HepG2 (cell line): ENCODE measurements around the gene MED13. TPM values are rescaled to one million over a fixed set of nuclear protein-coding genes. Genes with fewer than 3 reads are reported as not detected.

Experiments
- CENPT ChIP-seq: sonication (generic); formaldehyde crosslinking; IDR thresholded peaks from 2 replicates; pipeline ENCODE4 v1.8.0; 2022; ENCODE audit warnings: low read depth, mild to moderate bottlenecking, moderate library complexity, missing genetic modification reagents
- CHD4 ChIP-seq: fragments of 200-600 bp; sonication (generic); IDR thresholded peaks from 2 replicates; pipeline ENCODE4 v1.7.0; 2017; ENCODE audit warnings: mild to moderate bottlenecking, low read length, borderline replicate concordance
- EED ChIP-seq: sonication (generic); formaldehyde crosslinking; IDR thresholded peaks from 2 replicates; pipeline ENCODE4 v1.5.0; 2020; ENCODE audit warnings: mild to moderate bottlenecking, missing genetic modification reagents
- HMGA1 ChIP-seq: sonication (generic); formaldehyde crosslinking; conservative IDR thresholded peaks from 2 replicates; pipeline ENCODE4 v1.4.0; 2020; ENCODE audit warnings: missing genetic modification reagents
- NR0B2 ChIP-seq: sonication (generic); formaldehyde crosslinking; IDR thresholded peaks from 2 replicates; pipeline ENCODE4 v1.4.0; 2020; ENCODE audit warnings: mild to moderate bottlenecking, missing genetic modification reagents
- PCBP1 ChIP-seq: fragments of 200-400 bp; formaldehyde crosslinking; IDR thresholded peaks from 2 replicates; pipeline ENCODE4 v1.6.1; 2017; ENCODE audit warnings: mild to moderate bottlenecking, low read depth, low read length, borderline replicate concordance
- REXO4 ChIP-seq: sonication (generic); formaldehyde crosslinking; IDR thresholded peaks from 2 replicates; pipeline ENCODE4 v1.8.0; 2022; ENCODE audit warnings: missing genetic modification reagents, mild to moderate bottlenecking, borderline replicate concordance
- SMARCE1 ChIP-seq: fragments of 450-650 bp; IDR thresholded peaks from 2 replicates; pipeline ENCODE4 v1.6.1; 2017; ENCODE audit warnings: borderline replicate concordance
- SRF ChIP-seq: IDR thresholded peaks from 2 replicates; pipeline ENCODE4 v1.6.1; 2011; ENCODE audit warnings: mild to moderate bottlenecking, low read depth, low read length, moderate library complexity
- TEAD2 ChIP-seq: sonication (generic); formaldehyde crosslinking; IDR thresholded peaks from 2 replicates; pipeline ENCODE4 v1.9.0; 2021; ENCODE audit warnings: missing genetic modification reagents
- ZBTB44 ChIP-seq: sonication (generic); formaldehyde crosslinking; IDR thresholded peaks from 2 replicates; pipeline ENCODE4 v1.4.0; 2020; ENCODE audit warnings: missing genetic modification reagents
- ZBTB7B ChIP-seq: sonication (generic); formaldehyde crosslinking; IDR thresholded peaks from 2 replicates; pipeline ENCODE4 v1.4.0; 2020; ENCODE audit warnings: missing genetic modification reagents
- ZFP1 ChIP-seq: IDR thresholded peaks from 2 replicates; pipeline ENCODE4 v1.6.1; 2016
- ZNF124 ChIP-seq: sonication (generic); formaldehyde crosslinking; IDR thresholded peaks from 2 replicates; pipeline ENCODE4 v1.4.0; 2020; ENCODE audit warnings: missing genetic modification reagents
- ZNF17 ChIP-seq: sonication (generic); formaldehyde crosslinking; IDR thresholded peaks from 2 replicates; pipeline ENCODE4 v1.5.0; 2020; ENCODE audit warnings: mild to moderate bottlenecking, missing genetic modification reagents
- ZNF496 ChIP-seq: sonication (generic); formaldehyde crosslinking; IDR thresholded peaks from 2 replicates; pipeline ENCODE4 v1.8.1; 2023; ENCODE audit warnings: mild to moderate bottlenecking, moderate library complexity, missing genetic modification reagents; ENCODE audit not compliant: insufficient replicate concordance
- ZNF503 ChIP-seq: sonication (generic); formaldehyde crosslinking; IDR thresholded peaks from 2 replicates; pipeline ENCODE4 v1.4.0; 2020; ENCODE audit warnings: missing genetic modification reagents
- polyA plus RNA-seq, 8 experiments: library from polyadenylated mRNA; depleted of rRNA in 3 of 8; stranded (reverse) in 7 of 8; unstranded in 1 of 8; fragments of >200 nt; fragmentation: Illumina TruSeq in 4 of 8; extraction: Trizol in 4 of 8; gene quantifications; 2 replicates each; pipeline versions ENCODE4 v1.2.1 to v1.2.3, GENCODE V29; 2011 to 2016; ENCODE audit warnings: low read depth in 4 of 8, missing spikeins in 1 of 8, mixed read lengths in 1 of 8; ENCODE audit not compliant: insufficient read depth in 1 of 8
- total RNA-seq, 5 experiments: library from RNA; depleted of rRNA; stranded (reverse); fragments of >200 nt; fragmentation: Illumina TruSeq; extraction: Trizol; gene quantifications; 2 replicates each; pipeline ENCODE4 v1.2.3, GENCODE V29; 2016; ENCODE audit warnings: low read depth in 1 of 5

MED13 gene
- total and polyA plus RNA-seq, 2 of the 13 experiments (the other 11 are each of a cell fraction or from before 2014, with no cell fraction given) = 27.4 to 69.1 TPM

- TF ChIP-seq ZNF503 (CRISPR knock-in tag) (peak; percentile 31; the same call in 1 of the 2 replicates), REXO4 (CRISPR knock-in tag) (0 out of 2 replicates have a peak, but pooled peaks have one; percentile 25), SMARCE1 (no peak), ZBTB44 (no peak), CENPT (CRISPR knock-in tag) (no peak), ZFP1 (CRISPR knock-in tag) (peak; percentile 39; the same call in 1 of the 2 replicates), TEAD2 (CRISPR knock-in tag) (no peak; the same call in 1 of the 2 replicates), NR0B2 (CRISPR knock-in tag) (peak; percentile 34; the same call in 1 of the 2 replicates), ZNF17 (CRISPR knock-in tag) (no peak), CHD4 (no peak), ZNF496 (CRISPR knock-in tag) (no peak), EED (CRISPR knock-in tag) (peak; percentile 93; the same call in 1 of the 2 replicates), PCBP1 (0 out of 2 replicates have a peak, but pooled peaks have one; percentile 74), ZBTB7B (peak; percentile 38; the same call in 1 of the 2 replicates), ZNF124 (peak; percentile 86), SRF (no peak), HMGA1 (no peak)
Observed at GRCh38 chr17:62065611-62066468, 762 bp upstream of the MED13 start (continued).
